Effector memory CD8-positive, alpha-beta T cell (primary cell): ENCODE data around the gene VIT.
"Not testable (repeated sequence)": the region's sequence is repeated elsewhere in the genome, so short reads cannot be mapped to it uniquely, and the experiment has no call there.

Experiments used
- ATAC-seq: fragments of 150-1000 bp; cut with Tn5 transposase; replicated peaks from 2 replicates; pipeline ENCODE4 v1.10.0; 2021; ENCODE audit warnings: mild to moderate bottlenecking, moderate library complexity
- DNase-seq, 3 experiments: peaks; one replicate each; pipeline ENCODE4 v3.0.0; 2021
- H3K27ac Mint-ChIP-seq, 2 donors: one replicate each; pipeline ENCODE4 v1.8.0; 2022; ENCODE audit warnings: mild to moderate bottlenecking in 2 of 2, mixed read lengths in 2 of 2, moderate library complexity in 2 of 2
- H3K27me3 Mint-ChIP-seq, 2 donors: one replicate each; pipeline ENCODE4 v1.8.0; 2022; ENCODE audit warnings: mixed read lengths in 2 of 2
- H3K36me3 Mint-ChIP-seq: one replicate; pipeline ENCODE4 v1.8.0; 2022; ENCODE audit warnings: mild to moderate bottlenecking, moderate library complexity, mixed read lengths; ENCODE audit not compliant: insufficient read depth
- H3K4me1 Mint-ChIP-seq, 2 donors: one replicate each; pipeline ENCODE4 v1.8.0; 2022; ENCODE audit warnings: low read depth in 2 of 2, mixed read lengths in 2 of 2
- H3K4me3 Mint-ChIP-seq, 2 donors: one replicate each; pipeline ENCODE4 v1.8.0; 2022; ENCODE audit warnings: mild to moderate bottlenecking in 2 of 2, mixed read lengths in 2 of 2, moderate library complexity in 2 of 2
- H3K9me3 Mint-ChIP-seq, 2 donors: one replicate each; pipeline ENCODE4 v1.8.0; 2022; ENCODE audit warnings: mixed read lengths in 2 of 2

Gene VIT

GRCh38 chr2:36818542-36818941, 122.0 kb downstream of the VIT start:
- peaks cover 0 to 4% of the 10 kb centered on the region in 2 donors for H3K4me1 Mint-ChIP-seq
- no peak overlapping the region for H3K4me3 Mint-ChIP-seq
- no peak overlapping the region for H3K27ac Mint-ChIP-seq
- H3K27me3 Mint-ChIP-seq = no peaks in the 10 kb centered on the region
- no peak for DNase-seq
- H3K9me3 Mint-ChIP-seq = no peaks in the 10 kb centered on the region
- no peak for ATAC-seq
- H3K36me3 Mint-ChIP-seq = no peaks in the 10 kb centered on the region

- Mint-ChIP-seq H3K27ac (peak overlapping the region in 1 of 2 donors; percentile 11), H3K27me3 (peaks cover 0 to 3% of the 10 kb centered on the region in 2 donors), H3K9me3 (no peaks in the 10 kb centered on the region), H3K36me3 (no peaks in the 10 kb centered on the region), H3K4me3 (no peak overlapping the region), H3K4me1 (peaks cover 0 to 4% of the 10 kb centered on the region in 2 donors)
- DNase-seq = no peak
- ATAC-seq = no peak
These were observed 122.7 kb downstream of the VIT start for GRCh38 chr2:36819095-36819711.

GRCh38 chr2:36820942-36821605, 124.6 kb downstream of the VIT start:
- Mint-ChIP-seq H3K9me3 (no peaks in the 10 kb centered on the region), H3K4me3 (no peak overlapping the region), H3K27ac (no peak overlapping the region), H3K27me3 (peaks cover 0 to 9% of the 10 kb centered on the region in 2 donors), H3K36me3 (no peaks in the 10 kb centered on the region), H3K4me1 (peaks cover 0 to 4% of the 10 kb centered on the region in 2 donors)
- DNase-seq = no peak
- no peak for ATAC-seq

GRCh38 chr2:36823862-36824261, 127.4 kb downstream of the VIT start:
- H3K27ac Mint-ChIP-seq = no peak overlapping the region
- H3K4me3 Mint-ChIP-seq = no peak overlapping the region
- no peaks in the 10 kb centered on the region for H3K4me1 Mint-ChIP-seq
- ATAC-seq (no peak), DNase-seq (no peak)
- no peaks in the 10 kb centered on the region for H3K36me3 Mint-ChIP-seq
- no peaks in the 10 kb centered on the region for H3K9me3 Mint-ChIP-seq
- H3K27me3 Mint-ChIP-seq = peaks cover 0 to 9% of the 10 kb centered on the region in 2 donors

- ATAC-seq = no peak
- Mint-ChIP-seq H3K36me3 (no peaks in the 10 kb centered on the region), H3K27ac (no peak overlapping the region), H3K27me3 (peaks cover 0 to 9% of the 10 kb centered on the region in 2 donors), H3K9me3 (no peaks in the 10 kb centered on the region), H3K4me3 (no peak overlapping the region), H3K4me1 (no peaks in the 10 kb centered on the region)
- no peak for DNase-seq
These were observed 127.8 kb downstream of the VIT start for GRCh38 chr2:36824273-36824672.

- ATAC-seq, H3K4me1 Mint-ChIP-seq, H3K27me3 Mint-ChIP-seq, H3K4me3 Mint-ChIP-seq, H3K9me3 Mint-ChIP-seq, H3K36me3 Mint-ChIP-seq, H3K27ac Mint-ChIP-seq, DNase-seq: not testable (repeated sequence)
These were observed 128.2 kb downstream of the VIT start for GRCh38 chr2:36824683-36825082.

- Mint-ChIP-seq H3K27ac (no peak overlapping the region), H3K36me3 (no peaks in the 10 kb centered on the region), H3K27me3 (no peaks in the 10 kb centered on the region), H3K4me3 (no peak overlapping the region), H3K4me1 (peaks cover 3 to 6% of the 10 kb centered on the region in 2 donors), H3K9me3 (no peaks in the 10 kb centered on the region)
- ATAC-seq (no peak), DNase-seq (no peak)
These were observed 134.7 kb downstream of the VIT start for GRCh38 chr2:36831185-36831584.

- Mint-ChIP-seq H3K9me3 (no peaks in the 10 kb centered on the region), H3K36me3 (no peaks in the 10 kb centered on the region), H3K4me3 (no peak overlapping the region), H3K27me3 (no peaks in the 10 kb centered on the region), H3K27ac (peak overlapping the region in 1 of 2 donors; percentile 80), H3K4me1 (peaks cover 3 to 6% of the 10 kb centered on the region in 2 donors)
- no peak for ATAC-seq
- DNase-seq = no peak
These were observed 137.7 kb downstream of the VIT start for GRCh38 chr2:36834203-36834602.

- ATAC-seq = peak; percentile 72
- Mint-ChIP-seq H3K27me3 (no peaks in the 10 kb centered on the region), H3K4me3 (peak overlapping the region in 1 of 2 donors; percentile 40), H3K9me3 (no peaks in the 10 kb centered on the region), H3K27ac (peak overlapping the region in 1 of 2 donors; percentile 80), H3K36me3 (peaks cover under 1% of the 10 kb centered on the region), H3K4me1 (peaks cover 3 to 6% of the 10 kb centered on the region in 2 donors)
- no peak for DNase-seq
These were observed 138.4 kb downstream of the VIT start for GRCh38 chr2:36834731-36835524.

- DNase-seq (no peak), ATAC-seq (no peak)
- no peaks in the 10 kb centered on the region for H3K9me3 Mint-ChIP-seq
- H3K27ac Mint-ChIP-seq = no peak overlapping the region
- H3K27me3 Mint-ChIP-seq = no peaks in the 10 kb centered on the region
- peaks cover 3 to 4% of the 10 kb centered on the region in 2 donors for H3K4me1 Mint-ChIP-seq
- H3K36me3 Mint-ChIP-seq = peaks cover 3% of the 10 kb centered on the region
- no peak overlapping the region for H3K4me3 Mint-ChIP-seq
These were observed 143.6 kb downstream of the VIT start for GRCh38 chr2:36839976-36840617.

- Mint-ChIP-seq H3K27ac (peak overlapping the region in 1 of 2 donors; percentile 8), H3K4me1 (no peaks in the 10 kb centered on the region), H3K4me3 (no peak overlapping the region), H3K36me3 (peaks cover 9% of the 10 kb centered on the region), H3K27me3 (no peaks in the 10 kb centered on the region), H3K9me3 (no peaks in the 10 kb centered on the region)
- ATAC-seq (no peak), DNase-seq (no peak)
These were observed 147.3 kb downstream of the VIT start for GRCh38 chr2:36843838-36844237.

GRCh38 chr2:36849265-36849664, 152.8 kb downstream of the VIT start:
- Mint-ChIP-seq H3K27ac (no peak overlapping the region), H3K9me3 (no peaks in the 10 kb centered on the region), H3K36me3 (peaks cover 50% of the 10 kb centered on the region), H3K4me3 (no peak overlapping the region), H3K4me1 (no peaks in the 10 kb centered on the region), H3K27me3 (no peaks in the 10 kb centered on the region)
- ATAC-seq = no peak
- no peak for DNase-seq

- peaks cover 55% of the 10 kb centered on the region for H3K36me3 Mint-ChIP-seq
- H3K4me1 Mint-ChIP-seq = peaks cover 1 to 7% of the 10 kb centered on the region in 2 donors
- ATAC-seq (no peak), DNase-seq (no peak)
- H3K9me3 Mint-ChIP-seq = no peaks in the 10 kb centered on the region
- H3K27ac Mint-ChIP-seq = no peak overlapping the region
- no peak overlapping the region for H3K4me3 Mint-ChIP-seq
- no peaks in the 10 kb centered on the region for H3K27me3 Mint-ChIP-seq
These were observed 157.7 kb downstream of the VIT start for GRCh38 chr2:36854241-36854640.
